Panc1 (cell line): ENCODE measurements around the gene MRPL3. TPM values are rescaled to one million over a fixed set of nuclear protein-coding genes. Genes with fewer than 3 reads are reported as not detected.

Source experiments
- ATAC-seq: fragments of 200-7000 bp; cut with Tn5 transposase; 2 replicates; pipeline ENCODE4 v1.9.1; 2020; ENCODE audit warnings: mild to moderate bottlenecking, moderate library complexity
- BruUV-seq: library from RNA; stranded (reverse); fragments of 400-500 nt; replicated peaks from 2 replicates; lab custom pipeline; 2021; lab: Mats Ljungman, UMichigan
- CTCF ChIA-PET: fragments of 300-600 bp; sonication (Branson Sonifier 250); formaldehyde crosslinking; loops from one replicate; lab custom pipeline; 2022; ENCODE audit warnings: antibody characterized with exemption; lab: Charles Lee
- POLR2A ChIA-PET: fragments of 300-600 bp; sonication (Branson Sonifier 250); formaldehyde crosslinking; loops from one replicate; lab custom pipeline; 2022; ENCODE audit warnings: antibody characterized with exemption; lab: Charles Lee
- DNase-seq: peaks from one replicate; pipeline ENCODE4 v3.0.0-alpha.2; 2010; ENCODE audit warnings: low read depth, low spot score
- H3K27ac ChIP-seq: 2 replicates; pipeline ENCODE4 v1.5.1; 2011; ENCODE audit warnings: mild to moderate bottlenecking, low read length, inconsistent platforms
- H3K27me3 ChIP-seq: fragments of 200-500 bp; sonication (Bioruptor generic); 2 replicates; pipeline ENCODE4 v1.6.0; 2014; ENCODE audit warnings: low read length, inconsistent platforms; ENCODE audit not compliant: control insufficient read depth, insufficient read depth
- H3K36me3 ChIP-seq: fragments of 200-500 bp; sonication (Bioruptor generic); 2 replicates; pipeline ENCODE4 v1.5.1; 2014; ENCODE audit warnings: inconsistent platforms, mild to moderate bottlenecking, low read length, moderate library complexity; ENCODE audit not compliant: control insufficient read depth, insufficient read depth
- H3K4me1 ChIP-seq: 2 replicates; pipeline ENCODE4 v1.5.1; 2011; ENCODE audit warnings: inconsistent platforms, mild to moderate bottlenecking, low read length, moderate library complexity; ENCODE audit not compliant: control insufficient read depth, insufficient read depth
- H3K4me3 ChIP-seq, 2 experiments: 2 replicates each; pipeline ENCODE4 v1.5.1; 2011 to 2012; ENCODE audit warnings: low read depth in 2 of 2, low read length in 2 of 2, mild to moderate bottlenecking in 2 of 2, inconsistent platforms in 1 of 2, moderate library complexity in 1 of 2
- H3K9me3 ChIP-seq: fragments of 200-500 bp; sonication (Bioruptor generic); 2 replicates; pipeline ENCODE4 v1.5.1; 2014; ENCODE audit warnings: low read depth, mild to moderate bottlenecking, inconsistent platforms, low read length, moderate library complexity; ENCODE audit not compliant: control insufficient read depth, insufficient read depth
- POLR2AphosphoS5 ChIP-seq: IDR thresholded peaks from 2 replicates; pipeline ENCODE4 v1.6.1; 2012; ENCODE audit warnings: mild to moderate bottlenecking, low read depth, low read length, moderate library complexity
- SIN3A ChIP-seq: IDR thresholded peaks from 2 replicates; pipeline ENCODE4 v1.6.1; 2012; ENCODE audit warnings: low read depth, mild to moderate bottlenecking, low read length, moderate library complexity, borderline replicate concordance; ENCODE audit not compliant: insufficient read depth
- TCF7L2 ChIP-seq: IDR thresholded peaks from 2 replicates; pipeline ENCODE4 v1.6.1; 2011; ENCODE audit warnings: mild to moderate bottlenecking, low read depth, low read length, inconsistent platforms
- in situ Hi-C: cut with HindIII; loops from 2 replicates; pipeline ENCODE4 v1.10.0; 2016; ENCODE audit warnings: low sequenced_read_pairs, low pct_unique_long_range_greater_than_20kb
- intact Hi-C: fragments of 100-400 bp; cut with micrococcal nuclease; formaldehyde crosslinking; loops from one replicate; pipeline ENCODE4 v1.10.0; 2022; ENCODE audit not compliant: unreplicated experiment
- total RNA-seq: library from RNA; stranded (reverse); gene quantifications from one replicate; pipeline ENCODE4 v1.2.1, GENCODE V29; 2021; ENCODE audit not compliant: unreplicated experiment
- TF ChIP-seq, protein P1 (sequence below), 2 experiments: IDR thresholded peaks; 2 replicates each; pipeline ENCODE4 v1.6.1; 2011 to 2012; ENCODE audit warnings: low read depth in 2 of 2, control low read depth in 1 of 2, low read length in 1 of 2, mild to moderate bottlenecking in 1 of 2, moderate library complexity in 1 of 2; ENCODE audit not compliant: insufficient read depth in 1 of 2
- TF ChIP-seq, protein P2 (sequence below): fragments of 450-650 bp; IDR thresholded peaks from 2 replicates; pipeline ENCODE4 v1.5.1; 2017; ENCODE audit warnings: mild to moderate bottlenecking

MRPL3 gene
- total RNA-seq, 1 experiment from 2014 or later: 129 TPM

DNA sequence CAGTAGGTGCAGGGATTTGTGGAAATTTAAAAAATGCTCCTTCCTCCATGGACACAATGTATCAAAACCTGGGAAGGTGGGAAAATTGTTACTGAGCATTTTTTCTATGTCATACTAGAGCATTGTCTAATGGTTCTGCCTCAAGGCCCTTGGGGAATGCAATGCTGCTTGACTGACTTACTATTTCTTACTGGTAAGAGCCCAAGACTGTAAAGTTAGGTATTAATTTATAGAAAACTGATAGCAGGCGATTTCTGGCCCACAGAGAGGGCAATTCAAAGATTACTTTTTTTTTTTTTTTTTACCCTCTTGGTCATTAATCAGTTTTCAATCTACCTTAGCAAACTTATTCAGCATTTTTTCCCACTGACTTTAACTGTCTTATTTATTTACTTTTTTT lies 38.5 kb upstream of the MRPL3 start:
- H3K27me3 ChIP-seq: 0 out of 2 replicates have a peak, but pooled peaks cover 2% of the 10 kb centered on the region
- ChIA-PET POLR2A (no interaction called here), CTCF (no interaction called here)
- no peaks in the 10 kb centered on the region for H3K36me3 ChIP-seq
- in situ Hi-C loops: no loop called here
- H3K27ac ChIP-seq: no peak overlapping the region
- DNase-seq: no peak
- BruUV-seq: no TSS peak
- H3K9me3 ChIP-seq: no peaks in the 10 kb centered on the region
- TF ChIP-seq SIN3A (no peak), TCF7L2 (no peak), POLR2AphosphoS5 (no peak)
- TF ChIP-seq, protein P1, sequence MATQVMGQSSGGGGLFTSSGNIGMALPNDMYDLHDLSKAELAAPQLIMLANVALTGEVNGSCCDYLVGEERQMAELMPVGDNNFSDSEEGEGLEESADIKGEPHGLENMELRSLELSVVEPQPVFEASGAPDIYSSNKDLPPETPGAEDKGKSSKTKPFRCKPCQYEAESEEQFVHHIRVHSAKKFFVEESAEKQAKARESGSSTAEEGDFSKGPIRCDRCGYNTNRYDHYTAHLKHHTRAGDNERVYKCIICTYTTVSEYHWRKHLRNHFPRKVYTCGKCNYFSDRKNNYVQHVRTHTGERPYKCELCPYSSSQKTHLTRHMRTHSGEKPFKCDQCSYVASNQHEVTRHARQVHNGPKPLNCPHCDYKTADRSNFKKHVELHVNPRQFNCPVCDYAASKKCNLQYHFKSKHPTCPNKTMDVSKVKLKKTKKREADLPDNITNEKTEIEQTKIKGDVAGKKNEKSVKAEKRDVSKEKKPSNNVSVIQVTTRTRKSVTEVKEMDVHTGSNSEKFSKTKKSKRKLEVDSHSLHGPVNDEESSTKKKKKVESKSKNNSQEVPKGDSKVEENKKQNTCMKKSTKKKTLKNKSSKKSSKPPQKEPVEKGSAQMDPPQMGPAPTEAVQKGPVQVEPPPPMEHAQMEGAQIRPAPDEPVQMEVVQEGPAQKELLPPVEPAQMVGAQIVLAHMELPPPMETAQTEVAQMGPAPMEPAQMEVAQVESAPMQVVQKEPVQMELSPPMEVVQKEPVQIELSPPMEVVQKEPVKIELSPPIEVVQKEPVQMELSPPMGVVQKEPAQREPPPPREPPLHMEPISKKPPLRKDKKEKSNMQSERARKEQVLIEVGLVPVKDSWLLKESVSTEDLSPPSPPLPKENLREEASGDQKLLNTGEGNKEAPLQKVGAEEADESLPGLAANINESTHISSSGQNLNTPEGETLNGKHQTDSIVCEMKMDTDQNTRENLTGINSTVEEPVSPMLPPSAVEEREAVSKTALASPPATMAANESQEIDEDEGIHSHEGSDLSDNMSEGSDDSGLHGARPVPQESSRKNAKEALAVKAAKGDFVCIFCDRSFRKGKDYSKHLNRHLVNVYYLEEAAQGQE (IDR thresholded peaks at IDR 0.05; ENCODE audit: insufficient read depth in 1 of 2, low read depth in 2 of 2, low read length in 1 of 2): no peak
- TF ChIP-seq, protein P2, sequence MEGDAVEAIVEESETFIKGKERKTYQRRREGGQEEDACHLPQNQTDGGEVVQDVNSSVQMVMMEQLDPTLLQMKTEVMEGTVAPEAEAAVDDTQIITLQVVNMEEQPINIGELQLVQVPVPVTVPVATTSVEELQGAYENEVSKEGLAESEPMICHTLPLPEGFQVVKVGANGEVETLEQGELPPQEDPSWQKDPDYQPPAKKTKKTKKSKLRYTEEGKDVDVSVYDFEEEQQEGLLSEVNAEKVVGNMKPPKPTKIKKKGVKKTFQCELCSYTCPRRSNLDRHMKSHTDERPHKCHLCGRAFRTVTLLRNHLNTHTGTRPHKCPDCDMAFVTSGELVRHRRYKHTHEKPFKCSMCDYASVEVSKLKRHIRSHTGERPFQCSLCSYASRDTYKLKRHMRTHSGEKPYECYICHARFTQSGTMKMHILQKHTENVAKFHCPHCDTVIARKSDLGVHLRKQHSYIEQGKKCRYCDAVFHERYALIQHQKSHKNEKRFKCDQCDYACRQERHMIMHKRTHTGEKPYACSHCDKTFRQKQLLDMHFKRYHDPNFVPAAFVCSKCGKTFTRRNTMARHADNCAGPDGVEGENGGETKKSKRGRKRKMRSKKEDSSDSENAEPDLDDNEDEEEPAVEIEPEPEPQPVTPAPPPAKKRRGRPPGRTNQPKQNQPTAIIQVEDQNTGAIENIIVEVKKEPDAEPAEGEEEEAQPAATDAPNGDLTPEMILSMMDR: no peak
- intact Hi-C loops: no loop called here
- H3K4me1 ChIP-seq: no peaks in the 10 kb centered on the region
- ATAC-seq: no peak
- no peak overlapping the region for H3K4me3 ChIP-seq

DNA sequence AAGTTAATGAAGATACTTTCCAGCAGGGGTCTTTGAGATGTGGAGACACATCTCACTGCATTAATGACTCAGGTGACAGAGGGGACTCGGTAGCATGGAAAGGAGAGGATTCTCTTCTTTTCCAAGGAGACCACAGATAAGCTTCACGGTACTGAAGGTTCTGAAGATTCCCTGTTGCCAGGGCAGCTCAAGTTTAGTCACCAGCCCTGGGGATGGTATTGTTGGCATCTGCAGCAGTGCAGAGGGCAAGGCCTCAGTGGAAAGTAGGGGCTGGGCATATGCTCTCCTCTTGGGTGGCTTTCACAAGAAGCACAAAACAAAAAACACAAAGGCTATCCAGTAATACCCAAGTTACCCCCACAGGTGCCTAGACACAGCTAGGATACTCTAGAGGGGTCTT lies 38.0 kb upstream of the MRPL3 start:
- intact Hi-C loops: no loop called here

More for the DNA sequence above, 38.0 kb upstream of the MRPL3 start:
- in situ Hi-C loops: no loop called here
- ATAC-seq (no peak), DNase-seq (no peak)
- BruUV-seq: no TSS peak
- Histone ChIP-seq H3K27me3 (0 out of 2 replicates have a peak, but pooled peaks cover 2% of the 10 kb centered on the region), H3K27ac (no peak overlapping the region), H3K9me3 (no peaks in the 10 kb centered on the region), H3K36me3 (no peaks in the 10 kb centered on the region), H3K4me3 (no peak overlapping the region), H3K4me1 (no peaks in the 10 kb centered on the region)
- ChIA-PET CTCF (no interaction called here), POLR2A (no interaction called here)
- TF ChIP-seq SIN3A: no peak
- no peak for TF ChIP-seq POLR2AphosphoS5
- TF ChIP-seq, protein P2: no peak
- TF ChIP-seq TCF7L2: no peak
- TF ChIP-seq, protein P1 (IDR thresholded peaks at IDR 0.05; ENCODE audit: insufficient read depth in 1 of 2, low read depth in 2 of 2, low read length in 1 of 2): no peak
